ENCODE data around the gene ATP11A. TPM values are rescaled to one million over a fixed set of nuclear protein-coding genes. Genes with fewer than 3 reads are reported as not detected.

The ATP11A gene
- total RNA-seq, 4 donors from 2014 or later: 32.1 to 83.6 (median 46.2) TPM

GRCh38 chr13:112651750-112652511, 37.9 kb upstream of the ATP11A start:
- 55 to 70% methylated on average over 7 of the region's 7 CpGs for WGBS, 2 donors

GRCh38 chr13:112652512-112653070, 37.2 kb upstream of the ATP11A start:
- 69 to 75% methylated on average over 7 of the region's 7 CpGs for WGBS, 2 donors

More at GRCh38 chr13:112651750-112652511, 37.9 kb upstream of the ATP11A start:
- Histone ChIP-seq H3K27ac (peak overlapping the region in 1 of 3 donors; percentile 17), H3K36me3 (no peaks in the 10 kb centered on the region), H3K27me3 (no peaks in the 10 kb centered on the region), H3K9me3 (no peaks in the 10 kb centered on the region), H3K4me1 (peaks cover 13 to 29% of the 10 kb centered on the region in 2 donors), H3K4me3 (replicated peaks in 1 of 3) (no peak overlapping the region)
- no peak for TF ChIP-seq POLR2A (IDR thresholded peaks at IDR 0.05)
- TF ChIP-seq, protein P1, sequence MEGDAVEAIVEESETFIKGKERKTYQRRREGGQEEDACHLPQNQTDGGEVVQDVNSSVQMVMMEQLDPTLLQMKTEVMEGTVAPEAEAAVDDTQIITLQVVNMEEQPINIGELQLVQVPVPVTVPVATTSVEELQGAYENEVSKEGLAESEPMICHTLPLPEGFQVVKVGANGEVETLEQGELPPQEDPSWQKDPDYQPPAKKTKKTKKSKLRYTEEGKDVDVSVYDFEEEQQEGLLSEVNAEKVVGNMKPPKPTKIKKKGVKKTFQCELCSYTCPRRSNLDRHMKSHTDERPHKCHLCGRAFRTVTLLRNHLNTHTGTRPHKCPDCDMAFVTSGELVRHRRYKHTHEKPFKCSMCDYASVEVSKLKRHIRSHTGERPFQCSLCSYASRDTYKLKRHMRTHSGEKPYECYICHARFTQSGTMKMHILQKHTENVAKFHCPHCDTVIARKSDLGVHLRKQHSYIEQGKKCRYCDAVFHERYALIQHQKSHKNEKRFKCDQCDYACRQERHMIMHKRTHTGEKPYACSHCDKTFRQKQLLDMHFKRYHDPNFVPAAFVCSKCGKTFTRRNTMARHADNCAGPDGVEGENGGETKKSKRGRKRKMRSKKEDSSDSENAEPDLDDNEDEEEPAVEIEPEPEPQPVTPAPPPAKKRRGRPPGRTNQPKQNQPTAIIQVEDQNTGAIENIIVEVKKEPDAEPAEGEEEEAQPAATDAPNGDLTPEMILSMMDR (IDR thresholded peaks at IDR 0.05): no peak
- peak; percentile 33 to 34 for DNase-seq
- intact Hi-C loops (cut with DNase I): no loop called here

DNA sequence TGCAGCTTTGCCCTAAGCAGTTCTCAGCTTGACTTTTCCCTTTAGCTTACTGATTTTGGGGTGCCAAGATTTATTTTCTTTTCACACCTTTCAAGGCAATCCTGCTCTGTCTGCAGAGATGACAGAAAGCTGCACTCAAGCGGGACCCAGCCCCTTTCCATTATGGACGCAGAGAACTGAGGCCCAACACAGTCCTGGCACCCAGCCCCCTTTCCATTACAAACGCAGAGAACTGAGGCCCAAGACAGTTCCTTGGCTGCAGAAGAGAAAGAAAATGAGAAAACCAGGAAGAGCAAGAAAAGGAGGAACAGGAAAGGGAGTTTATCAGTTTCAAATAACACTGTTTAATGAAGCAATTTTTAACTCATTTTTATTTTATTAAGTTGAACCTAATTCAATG, 36.8 kb upstream of the ATP11A start:
- H3K4me1 ChIP-seq: peaks cover 13 to 29% of the 10 kb centered on the region in 2 donors
- H3K36me3 ChIP-seq: no peaks in the 10 kb centered on the region
- H3K4me3 ChIP-seq (replicated peaks in 1 of 3): no peak overlapping the region
- H3K9me3 ChIP-seq: no peaks in the 10 kb centered on the region
- TF ChIP-seq, protein P1 (IDR thresholded peaks at IDR 0.05): no peak
- TF ChIP-seq POLR2A (IDR thresholded peaks at IDR 0.05): no peak
- intact Hi-C loops (cut with DNase I): no loop called here
- 81% methylated on average over 3 of the region's 3 CpGs for WGBS, 2 donors
- no peak overlapping the region for H3K27ac ChIP-seq
- no peaks in the 10 kb centered on the region for H3K27me3 ChIP-seq
- no peak for DNase-seq

More at GRCh38 chr13:112652512-112653070, 37.2 kb upstream of the ATP11A start:
- intact Hi-C loops (cut with DNase I): no loop called here
- H3K36me3 ChIP-seq: no peaks in the 10 kb centered on the region
- no peak overlapping the region for H3K4me3 ChIP-seq (replicated peaks in 1 of 3)
- H3K27ac ChIP-seq: peak overlapping the region in 1 of 3 donors; percentile 17
- TF ChIP-seq POLR2A (IDR thresholded peaks at IDR 0.05): no peak
- TF ChIP-seq, protein P1 (IDR thresholded peaks at IDR 0.05): no peak
- peak; percentile 45 to 56 for DNase-seq
- H3K4me1 ChIP-seq: peaks cover 13 to 29% of the 10 kb centered on the region in 2 donors
- no peaks in the 10 kb centered on the region for H3K27me3 ChIP-seq
- no peaks in the 10 kb centered on the region for H3K9me3 ChIP-seq

GRCh38 chr13:112655913-112656312, 33.9 kb upstream of the ATP11A start:
- H3K27me3 ChIP-seq: no peaks in the 10 kb centered on the region
- H3K4me3 ChIP-seq (replicated peaks in 1 of 3): no peak overlapping the region
- peaks cover 13 to 23% of the 10 kb centered on the region in 2 donors for H3K4me1 ChIP-seq
- no peaks in the 10 kb centered on the region for H3K36me3 ChIP-seq
- H3K27ac ChIP-seq: no peak overlapping the region
- DNase-seq: no peak
- TF ChIP-seq, protein P1 (IDR thresholded peaks at IDR 0.05): no peak
- TF ChIP-seq POLR2A (IDR thresholded peaks at IDR 0.05): no peak
- no peaks in the 10 kb centered on the region for H3K9me3 ChIP-seq
- intact Hi-C loops (cut with DNase I): no loop called here
- 77 to 83% methylated on average over 5 of the region's 5 CpGs for WGBS, 2 donors

Data from thyroid gland (tissue), 4 donors.